ENCODE results near the gene SLCO1B3.

DNA sequence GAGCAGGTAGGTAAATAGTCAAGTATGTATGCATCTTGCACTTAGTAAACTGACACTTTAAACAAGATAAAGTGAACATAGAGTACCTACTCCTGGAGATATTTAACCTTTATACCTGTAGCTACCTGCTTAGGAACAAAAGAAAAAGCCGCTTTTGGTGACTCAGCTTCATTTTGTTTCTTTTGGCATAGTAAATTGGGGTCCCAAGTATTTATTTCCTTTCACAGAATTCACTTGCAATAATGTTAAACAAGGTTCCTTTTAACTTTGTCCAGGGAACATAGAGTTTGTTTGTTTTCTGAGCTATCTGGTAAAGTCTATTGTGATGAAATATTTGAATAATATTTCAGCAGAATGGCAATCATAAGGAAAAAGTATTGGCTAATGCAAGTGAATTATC, 20.0 kb downstream of the SLCO1B3 start:
- TF ChIP-seq, protein P1, sequence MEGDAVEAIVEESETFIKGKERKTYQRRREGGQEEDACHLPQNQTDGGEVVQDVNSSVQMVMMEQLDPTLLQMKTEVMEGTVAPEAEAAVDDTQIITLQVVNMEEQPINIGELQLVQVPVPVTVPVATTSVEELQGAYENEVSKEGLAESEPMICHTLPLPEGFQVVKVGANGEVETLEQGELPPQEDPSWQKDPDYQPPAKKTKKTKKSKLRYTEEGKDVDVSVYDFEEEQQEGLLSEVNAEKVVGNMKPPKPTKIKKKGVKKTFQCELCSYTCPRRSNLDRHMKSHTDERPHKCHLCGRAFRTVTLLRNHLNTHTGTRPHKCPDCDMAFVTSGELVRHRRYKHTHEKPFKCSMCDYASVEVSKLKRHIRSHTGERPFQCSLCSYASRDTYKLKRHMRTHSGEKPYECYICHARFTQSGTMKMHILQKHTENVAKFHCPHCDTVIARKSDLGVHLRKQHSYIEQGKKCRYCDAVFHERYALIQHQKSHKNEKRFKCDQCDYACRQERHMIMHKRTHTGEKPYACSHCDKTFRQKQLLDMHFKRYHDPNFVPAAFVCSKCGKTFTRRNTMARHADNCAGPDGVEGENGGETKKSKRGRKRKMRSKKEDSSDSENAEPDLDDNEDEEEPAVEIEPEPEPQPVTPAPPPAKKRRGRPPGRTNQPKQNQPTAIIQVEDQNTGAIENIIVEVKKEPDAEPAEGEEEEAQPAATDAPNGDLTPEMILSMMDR (IDR thresholded peaks at IDR 0.05), result no peak
- TF ChIP-seq EZH2 (IDR thresholded peaks at IDR 0.05; ENCODE audit: borderline replicate concordance, insufficient read depth, low read depth, low read length, poor library complexity, severe bottlenecking), result no peak

Data from B cell (primary cell).